ENCODE data around the gene TRIM7. TPM values are rescaled to one million over a fixed set of nuclear protein-coding genes. Genes with fewer than 3 reads are reported as not detected.

The TRIM7 gene
- total and polyA plus RNA-seq, 9 of the 15 experiments (the other 6 are each of a cell fraction or from before 2014, with no cell fraction given), result 2.6 to 14.9 (median 8.9) TPM

DNA sequence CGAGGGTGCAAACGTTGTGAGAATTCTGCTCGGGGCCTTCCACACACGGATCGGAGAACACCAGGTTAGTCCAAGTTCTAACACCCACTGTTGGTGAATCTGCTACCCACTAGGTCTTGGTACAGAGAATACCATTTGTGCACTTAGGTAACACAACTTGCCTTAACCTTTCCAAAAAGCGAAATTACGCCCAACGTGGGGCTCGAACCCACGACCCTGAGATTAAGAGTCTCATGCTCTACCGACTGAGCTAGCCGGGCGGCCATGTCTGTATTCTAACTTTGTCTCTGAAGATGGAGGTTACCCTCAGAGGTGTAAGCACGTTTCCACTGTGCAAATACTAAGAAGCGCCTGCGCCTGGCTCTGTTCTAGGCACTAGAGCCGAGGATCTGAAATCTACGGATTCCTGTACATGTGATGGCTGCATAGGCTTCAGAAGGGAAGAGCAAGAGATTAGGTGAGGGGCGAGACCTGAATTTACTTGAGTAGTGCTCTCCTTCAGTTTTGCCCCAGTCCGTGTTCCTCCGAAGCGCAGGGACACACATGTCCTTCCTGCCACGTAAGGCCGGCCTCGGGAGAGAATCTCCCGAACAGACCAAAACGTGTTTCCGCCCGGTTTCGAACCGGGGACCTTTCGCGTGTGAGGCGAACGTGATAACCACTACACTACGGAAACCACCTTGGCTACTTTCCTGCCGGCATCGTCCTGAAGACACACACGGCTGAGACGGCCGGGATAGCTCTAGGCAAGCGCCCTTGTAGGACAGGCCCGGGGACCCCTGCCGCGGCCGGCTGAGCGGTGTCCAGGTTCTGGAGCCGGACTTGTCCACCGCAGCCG lies 17.0 kb upstream of the TRIM7 start (continued):
- TF ChIP-seq, protein P1, sequence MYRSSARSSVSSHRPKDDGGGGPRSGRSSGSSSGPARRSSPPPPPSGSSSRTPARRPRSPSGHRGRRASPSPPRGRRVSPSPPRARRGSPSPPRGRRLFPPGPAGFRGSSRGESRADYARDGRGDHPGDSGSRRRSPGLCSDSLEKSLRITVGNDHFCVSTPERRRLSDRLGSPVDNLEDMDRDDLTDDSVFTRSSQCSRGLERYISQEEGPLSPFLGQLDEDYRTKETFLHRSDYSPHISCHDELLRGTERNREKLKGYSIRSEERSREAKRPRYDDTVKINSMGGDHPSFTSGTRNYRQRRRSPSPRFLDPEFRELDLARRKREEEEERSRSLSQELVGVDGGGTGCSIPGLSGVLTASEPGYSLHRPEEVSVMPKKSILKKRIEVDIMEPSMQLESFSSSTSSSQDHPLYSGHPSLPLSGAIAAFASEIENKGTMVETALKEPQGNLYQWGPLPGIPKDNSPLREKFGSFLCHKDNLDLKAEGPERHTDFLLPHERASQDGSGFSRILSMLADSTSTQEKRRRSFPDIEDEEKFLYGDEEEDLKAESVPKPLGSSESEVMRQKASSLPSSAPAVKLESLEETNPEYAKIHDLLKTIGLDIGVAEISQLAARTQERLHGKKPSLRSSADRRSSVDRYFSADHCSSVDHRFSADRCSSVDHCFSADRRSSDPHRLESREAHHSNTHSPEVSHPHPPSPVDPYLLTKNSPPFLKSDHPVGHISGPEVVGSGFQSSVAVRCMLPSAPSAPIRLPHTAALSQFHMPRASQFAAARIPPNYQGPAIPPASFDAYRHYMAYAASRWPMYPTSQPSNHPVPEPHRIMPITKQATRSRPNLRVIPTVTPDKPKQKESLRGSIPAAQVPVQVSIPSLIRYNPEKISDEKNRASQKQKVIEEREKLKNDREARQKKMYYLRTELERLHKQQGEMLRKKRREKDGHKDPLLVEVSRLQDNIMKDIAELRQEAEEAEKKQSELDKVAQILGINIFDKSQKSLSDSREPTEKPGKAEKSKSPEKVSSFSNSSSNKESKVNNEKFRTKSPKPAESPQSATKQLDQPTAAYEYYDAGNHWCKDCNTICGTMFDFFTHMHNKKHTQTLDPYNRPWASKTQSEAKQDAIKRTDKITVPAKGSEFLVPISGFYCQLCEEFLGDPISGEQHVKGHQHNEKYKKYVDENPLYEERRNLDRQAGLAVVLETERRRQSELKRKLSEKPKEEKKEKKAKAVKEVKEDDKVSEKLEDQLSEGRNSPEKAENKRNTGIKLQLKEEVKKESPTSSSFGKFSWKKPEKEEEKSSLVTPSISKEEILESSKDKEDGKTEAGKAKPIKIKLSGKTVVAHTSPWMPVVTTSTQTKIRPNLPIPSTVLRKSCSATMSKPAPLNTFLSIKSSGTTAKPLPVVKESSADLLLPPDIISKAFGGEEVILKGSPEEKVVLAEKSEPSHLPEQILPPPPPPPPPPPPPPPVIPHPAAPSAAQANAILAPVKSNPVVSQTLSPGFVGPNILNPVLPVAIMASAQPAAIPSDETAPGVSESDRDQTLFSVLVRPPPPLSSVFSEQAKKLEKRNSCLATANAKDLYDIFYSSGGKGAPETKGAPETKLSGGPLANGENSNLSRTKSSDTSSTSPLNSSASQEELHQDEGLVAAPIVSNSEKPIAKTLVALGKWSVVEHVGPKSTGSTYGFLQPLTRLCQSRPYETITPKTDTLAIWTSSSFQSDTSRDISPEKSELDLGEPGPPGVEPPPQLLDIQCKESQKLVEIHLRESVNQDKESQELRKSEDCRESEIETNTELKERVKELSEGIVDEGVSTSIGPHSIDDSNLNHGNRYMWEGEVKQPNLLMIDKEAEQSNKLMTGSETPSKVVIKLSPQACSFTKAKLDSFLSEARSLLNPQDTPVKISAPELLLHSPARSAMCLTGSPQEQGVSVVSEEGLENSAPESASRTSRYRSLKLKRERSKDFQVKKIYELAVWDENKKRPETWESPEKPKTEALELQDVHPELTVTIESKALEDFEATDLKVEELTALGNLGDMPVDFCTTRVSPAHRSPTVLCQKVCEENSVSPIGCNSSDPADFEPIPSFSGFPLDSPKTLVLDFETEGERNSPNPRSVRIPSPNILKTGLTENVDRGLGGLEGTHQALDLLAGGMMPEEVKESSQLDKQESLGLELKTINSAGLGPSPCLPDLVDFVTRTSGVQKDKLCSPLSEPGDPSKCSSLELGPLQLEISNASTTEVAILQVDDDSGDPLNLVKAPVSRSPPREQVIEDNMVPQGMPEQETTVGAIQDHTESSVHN (IDR thresholded peaks at IDR 0.05; ENCODE audit: borderline replicate concordance in 1 of 2, low read depth in 1 of 2), result peak in 1 of 2 experiments; percentile 62; a peak in 1 of 4 replicates
- TF ChIP-seq ZC3H11A (IDR thresholded peaks at IDR 0.05; ENCODE audit: low read depth, low read length) (no peak), YY1 (IDR thresholded peaks at IDR 0.05; ENCODE audit: borderline replicate concordance in 1 of 3, control insufficient read depth in 1 of 3, extremely low read depth in 1 of 3, insufficient read depth in 3 of 3, insufficient read length in 1 of 3, insufficient replicate concordance in 2 of 3, low read depth in 1 of 3, low read length in 2 of 3) (peak in 2 of 3 experiments; percentile 79 to 87), SMC3 (conservative IDR thresholded peaks at IDR 0.05; ENCODE audit: insufficient read depth, low read depth, low read length) (peak; percentile 2; the same call in 1 of the 2 replicates), SREBF1 (IDR thresholded peaks at IDR 0.05; ENCODE audit: borderline replicate concordance, low read depth, low read length) (0 out of 2 replicates have a peak, but pooled peaks have one; percentile 46), NFIC (IDR thresholded peaks at IDR 0.05) (peak; percentile 85), CCNT2 (IDR thresholded peaks at IDR 0.05; ENCODE audit: borderline replicate concordance, extremely low read depth, insufficient read length, low read depth, low read length) (no peak), GATAD2A (IDR thresholded peaks at IDR 0.05) (0 out of 2 replicates have a peak, but pooled peaks have one; percentile 3), LEF1 (IDR thresholded peaks at IDR 0.05) (peak; percentile 72), ZBTB17 (CRISPR knock-in tag; IDR thresholded peaks at IDR 0.05) (0 out of 2 replicates have a peak, but pooled peaks have one; percentile 41)
- TF ChIP-seq, protein P2, sequence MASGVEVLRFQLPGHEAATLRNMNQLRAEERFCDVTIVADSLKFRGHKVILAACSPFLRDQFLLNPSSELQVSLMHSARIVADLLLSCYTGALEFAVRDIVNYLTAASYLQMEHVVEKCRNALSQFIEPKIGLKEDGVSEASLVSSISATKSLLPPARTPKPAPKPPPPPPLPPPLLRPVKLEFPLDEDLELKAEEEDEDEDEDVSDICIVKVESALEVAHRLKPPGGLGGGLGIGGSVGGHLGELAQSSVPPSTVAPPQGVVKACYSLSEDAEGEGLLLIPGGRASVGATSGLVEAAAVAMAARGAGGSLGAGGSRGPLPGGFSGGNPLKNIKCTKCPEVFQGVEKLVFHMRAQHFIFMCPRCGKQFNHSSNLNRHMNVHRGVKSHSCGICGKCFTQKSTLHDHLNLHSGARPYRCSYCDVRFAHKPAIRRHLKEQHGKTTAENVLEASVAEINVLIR (CRISPR knock-in tag; IDR thresholded peaks at IDR 0.05), result no peak
- TF ChIP-seq, protein P3, sequence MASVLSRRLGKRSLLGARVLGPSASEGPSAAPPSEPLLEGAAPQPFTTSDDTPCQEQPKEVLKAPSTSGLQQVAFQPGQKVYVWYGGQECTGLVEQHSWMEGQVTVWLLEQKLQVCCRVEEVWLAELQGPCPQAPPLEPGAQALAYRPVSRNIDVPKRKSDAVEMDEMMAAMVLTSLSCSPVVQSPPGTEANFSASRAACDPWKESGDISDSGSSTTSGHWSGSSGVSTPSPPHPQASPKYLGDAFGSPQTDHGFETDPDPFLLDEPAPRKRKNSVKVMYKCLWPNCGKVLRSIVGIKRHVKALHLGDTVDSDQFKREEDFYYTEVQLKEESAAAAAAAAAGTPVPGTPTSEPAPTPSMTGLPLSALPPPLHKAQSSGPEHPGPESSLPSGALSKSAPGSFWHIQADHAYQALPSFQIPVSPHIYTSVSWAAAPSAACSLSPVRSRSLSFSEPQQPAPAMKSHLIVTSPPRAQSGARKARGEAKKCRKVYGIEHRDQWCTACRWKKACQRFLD (CRISPR knock-in tag; IDR thresholded peaks at IDR 0.05), result peak; percentile 65; the same call in 1 of the 2 replicates
- TF ChIP-seq, protein P4, sequence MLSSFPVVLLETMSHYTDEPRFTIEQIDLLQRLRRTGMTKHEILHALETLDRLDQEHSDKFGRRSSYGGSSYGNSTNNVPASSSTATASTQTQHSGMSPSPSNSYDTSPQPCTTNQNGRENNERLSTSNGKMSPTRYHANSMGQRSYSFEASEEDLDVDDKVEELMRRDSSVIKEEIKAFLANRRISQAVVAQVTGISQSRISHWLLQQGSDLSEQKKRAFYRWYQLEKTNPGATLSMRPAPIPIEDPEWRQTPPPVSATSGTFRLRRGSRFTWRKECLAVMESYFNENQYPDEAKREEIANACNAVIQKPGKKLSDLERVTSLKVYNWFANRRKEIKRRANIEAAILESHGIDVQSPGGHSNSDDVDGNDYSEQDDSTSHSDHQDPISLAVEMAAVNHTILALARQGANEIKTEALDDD (IDR thresholded peaks at IDR 0.05), result peak; percentile 99
